HG03139 (cell line): ENCODE measurements around the gene TMEM43.
"Not testable (repeated sequence)": the region's sequence is repeated elsewhere in the genome, so short reads cannot be mapped to it uniquely, and the experiment has no call there.

Experiments used
- ATAC-seq: cut with Tn5 transposase; IDR thresholded peaks from one replicate; pipeline ENCODE4 v1.9.1; 2021; ENCODE audit not compliant: unreplicated experiment

The TMEM43 gene

GRCh38 chr3:14124615-14125192, at the start of gene TMEM43, which contains the start of gene CHCHD4:
Gene TMEM43 (plus strand): TSS chr3:14125052. CDS start chr3:14125194, 142 bp downstream.
Gene CHCHD4 (minus strand): TSS chr3:14124870. CDS start chr3:14124676, 194 bp downstream.
- peak; percentile 74 for ATAC-seq

- ATAC-seq: not testable (repeated sequence)
Observed at GRCh38 chr3:14075233-14075632, 49.6 kb upstream of the TMEM43 start.

DNA sequence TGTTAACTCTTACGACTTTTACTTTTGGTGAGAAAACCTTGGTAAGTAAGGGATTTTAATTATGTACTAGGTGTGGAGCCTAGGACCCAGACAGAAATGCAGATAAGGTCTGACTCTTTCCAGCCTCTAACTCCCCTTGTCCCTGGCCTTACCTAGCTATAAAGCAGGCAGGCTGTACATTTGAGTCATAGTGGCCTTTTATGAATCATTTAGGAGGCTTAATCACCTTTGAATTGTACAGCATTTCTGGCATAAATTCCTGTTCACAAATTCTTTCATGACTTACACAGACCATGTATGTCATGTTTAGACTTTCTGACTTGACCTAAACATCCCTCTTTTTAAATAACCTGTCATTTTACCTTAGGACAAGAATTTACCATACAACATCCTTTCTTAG, 47.5 kb upstream of the TMEM43 start:
- ATAC-seq: no peak

DNA sequence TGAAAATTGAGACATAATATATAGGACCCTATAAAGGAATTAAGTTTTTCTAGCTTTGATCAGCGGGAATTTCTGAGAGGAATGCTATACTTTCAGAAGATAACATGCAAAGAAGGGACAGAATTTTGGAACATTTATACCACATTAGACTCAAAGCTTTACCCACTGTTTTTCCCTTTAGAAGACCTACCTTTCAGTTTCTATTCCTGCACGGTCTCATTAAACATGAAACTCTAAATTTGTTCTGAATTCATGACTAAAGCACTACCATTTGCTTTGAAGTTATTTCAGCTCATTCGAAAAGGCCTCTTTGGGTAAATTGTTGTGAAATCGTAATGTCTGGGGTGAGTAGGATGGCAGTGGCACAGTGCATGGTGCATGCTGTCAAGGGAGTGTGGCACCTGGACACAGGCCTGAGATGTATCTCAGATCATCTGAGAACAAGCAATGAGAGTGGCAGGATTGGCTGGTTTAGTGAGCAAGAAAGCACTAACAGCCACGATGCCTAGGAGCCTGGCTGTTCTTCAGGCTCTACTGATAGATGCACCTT, 42.7 kb upstream of the TMEM43 start:
- no peak for ATAC-seq

GRCh38 chr3:14087461-14087860, 37.4 kb upstream of the TMEM43 start:
- not testable (repeated sequence) for ATAC-seq

- not testable (repeated sequence) for ATAC-seq
Observed at GRCh38 chr3:14091959-14092358, 32.9 kb upstream of the TMEM43 start.

GRCh38 chr3:14092464-14092863, 32.4 kb upstream of the TMEM43 start:
- ATAC-seq: no peak

GRCh38 chr3:14093831-14094230, 31.0 kb upstream of the TMEM43 start:
- ATAC-seq: no peak

- no peak for ATAC-seq
Observed at GRCh38 chr3:14096742-14097141, 28.1 kb upstream of the TMEM43 start.

GRCh38 chr3:14097616-14098391, 27.0 kb upstream of the TMEM43 start:
- ATAC-seq: no peak

DNA sequence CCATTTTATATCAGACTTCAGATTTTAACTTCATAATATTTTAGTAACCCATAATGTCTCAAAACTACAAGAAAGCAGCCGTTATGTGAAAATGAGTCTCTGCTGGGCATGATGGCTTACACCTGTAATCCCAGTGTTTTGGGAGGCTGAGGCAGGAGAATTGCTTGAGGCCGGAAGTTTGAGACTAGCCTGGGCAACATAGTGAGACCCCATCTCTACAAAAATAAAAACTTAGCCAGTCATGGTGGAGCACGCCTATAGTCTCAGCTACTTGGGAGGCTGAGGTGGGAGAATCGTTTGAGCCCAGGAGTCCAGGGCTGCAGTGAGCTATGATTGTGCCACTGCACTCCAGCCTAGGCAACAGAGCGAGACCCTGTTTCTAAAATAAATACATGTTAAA, 15.0 kb upstream of the TMEM43 start:
- not testable (repeated sequence) for ATAC-seq

GRCh38 chr3:14110699-14111098, 14.2 kb upstream of the TMEM43 start:
- no peak for ATAC-seq

- ATAC-seq: no peak
Observed at GRCh38 chr3:14113965-14114635, 10.8 kb upstream of the TMEM43 start.

DNA sequence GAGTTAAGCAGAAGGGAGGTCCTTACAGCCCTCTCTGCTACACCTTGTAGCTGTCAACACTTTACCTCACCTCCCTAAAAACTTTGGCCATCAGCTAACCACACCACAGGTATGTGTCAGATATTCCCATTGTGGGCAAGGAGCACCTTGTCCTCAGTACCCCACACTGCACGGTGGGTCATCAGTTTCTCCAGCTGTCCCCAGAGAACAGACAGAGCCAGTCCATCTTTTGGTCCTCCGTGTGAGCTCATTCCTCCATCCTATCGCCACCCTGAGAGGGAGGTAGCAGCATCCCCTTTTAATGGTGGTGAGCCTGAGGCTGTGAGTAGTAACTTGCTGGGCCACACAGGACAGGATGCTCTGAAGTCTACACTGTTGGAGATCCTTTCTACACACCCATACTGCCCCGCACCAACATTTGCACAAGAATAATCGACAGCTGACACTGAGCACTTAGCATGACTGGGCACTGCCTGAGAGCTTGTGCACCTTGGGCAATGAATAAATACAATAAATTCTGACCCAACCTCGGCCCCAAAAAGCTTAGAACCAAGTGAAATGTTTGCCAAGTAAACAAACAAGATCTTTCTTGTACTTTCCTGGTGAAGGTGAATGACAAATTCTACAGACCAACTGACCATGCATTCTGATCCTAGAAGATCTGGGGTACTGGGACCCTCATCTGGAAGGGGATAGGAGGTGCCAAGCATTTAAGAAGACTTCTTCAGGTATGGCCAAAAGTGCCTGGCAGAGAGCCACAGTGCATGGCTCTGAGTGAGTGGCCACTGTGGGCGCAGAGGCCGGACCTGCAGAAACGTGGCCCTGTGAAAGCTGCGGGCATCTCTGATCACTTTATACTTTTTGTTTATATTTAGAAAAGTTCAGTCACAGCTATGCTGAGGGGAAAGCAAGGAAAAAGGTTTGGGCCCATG, 7.1 kb upstream of the TMEM43 start:
- no peak for ATAC-seq

GRCh38 chr3:14118400-14119381, 6.2 kb upstream of the TMEM43 start:
- no peak for ATAC-seq

- no peak for ATAC-seq
Observed at GRCh38 chr3:14119651-14120050, 5.2 kb upstream of the TMEM43 start.

- ATAC-seq: no peak
Observed at GRCh38 chr3:14120111-14120920, 4.5 kb upstream of the TMEM43 start.

DNA sequence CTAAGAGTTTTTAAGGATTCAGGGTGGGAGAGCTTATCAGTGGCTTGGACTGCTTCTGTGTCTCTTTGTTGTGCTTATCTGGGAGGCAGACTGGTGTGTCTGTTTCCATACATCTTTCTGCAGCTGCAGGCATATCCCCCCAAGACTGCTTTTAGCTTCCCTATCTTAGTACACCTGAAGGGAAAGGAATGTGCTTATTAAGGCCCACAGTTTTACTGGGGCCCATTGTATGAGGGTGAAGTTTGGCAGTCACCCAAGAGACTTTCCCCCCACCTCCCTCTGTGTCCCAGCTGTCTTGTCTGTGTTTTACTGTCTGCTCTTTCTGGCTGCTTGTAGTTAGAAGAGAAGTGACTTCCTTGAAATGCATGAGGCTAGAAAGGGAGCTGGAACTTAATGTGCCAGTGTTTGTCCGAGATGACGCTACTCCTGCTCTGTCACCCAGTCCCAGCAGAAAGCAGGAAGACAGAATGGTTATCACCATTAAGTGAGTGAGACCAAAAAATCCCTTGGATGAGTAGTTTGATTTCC, 3.9 kb upstream of the TMEM43 start:
- not testable (repeated sequence) for ATAC-seq
